Uterus (tissue), 4 donors: ENCODE measurements around the gene FCHSD2. TPM values are rescaled to one million over a fixed set of nuclear protein-coding genes. Genes with fewer than 3 reads are reported as not detected.

Experiments used
- DNase-seq, 2 donors: peaks; one replicate each; pipeline ENCODE4 v3.0.0-alpha.2; 2019 to 2020
- H3K27ac ChIP-seq, 2 donors: fragments of 200-600 bp; sonication (generic); 1 replicate in 1 of 2; 2 replicates in 1 of 2; pipeline ENCODE4 v1.5.1; 2016 to 2018
- H3K27me3 ChIP-seq, 2 donors: fragments of 200-600 bp; sonication (generic); one replicate each; pipeline ENCODE4 v1.5.1; 2018 to 2019; ENCODE audit warnings: control low read depth in 1 of 2
- H3K36me3 ChIP-seq, 2 donors: fragments of 200-600 bp; sonication (generic); one replicate each; pipeline ENCODE4 v1.5.1; 2019; ENCODE audit warnings: control low read depth in 1 of 2
- H3K4me1 ChIP-seq, 2 donors: fragments of 200-600 bp; sonication (generic); one replicate each; pipeline ENCODE4 v1.5.1; 2018 to 2019; ENCODE audit warnings: control low read depth in 1 of 2
- H3K4me3 ChIP-seq, 2 donors: fragments of 200-600 bp; sonication (generic); 1 replicate in 1 of 2; 2 replicates in 1 of 2; pipeline ENCODE4 v1.5.1; 2018 to 2019; ENCODE audit warnings: mild to moderate bottlenecking in 1 of 2
- H3K9me3 ChIP-seq, 2 donors: fragments of 200-600 bp; sonication (generic); one replicate each; pipeline ENCODE4 v1.5.1; 2019; ENCODE audit warnings: control low read depth in 1 of 2
- POLR2A ChIP-seq, 2 donors: fragments of 450-650 bp; IDR thresholded peaks; one replicate each; pipeline ENCODE4 v1.6.1; 2016; ENCODE audit warnings: antibody characterized with exemption in 2 of 2, mild to moderate bottlenecking in 1 of 2, moderate library complexity in 1 of 2
- intact Hi-C: fragments of 100-400 bp; cut with DNase I; formaldehyde crosslinking; loops from one replicate; pipeline ENCODE4 v1.15.1; 2023; ENCODE audit warnings: low total_unique reads
- total RNA-seq, 4 donors: library from RNA; depleted of rRNA in 3 of 4; stranded (reverse); fragments of >200 nt in 3 of 4; gene quantifications; one replicate each; pipeline versions ENCODE4 v1.1.0 to v1.2.4, GENCODE V29; 2014 to 2023
- TF ChIP-seq, protein P1 (sequence below), 4 experiments: fragments of 200-600 bp in 2 of 4; fragments of 450-650 bp in 2 of 4; sonication (generic) in 2 of 4; IDR thresholded peaks; one replicate each; pipeline ENCODE4 v1.5.1; 2016 to 2019; ENCODE audit warnings: antibody characterized with exemption in 4 of 4, mild to moderate bottlenecking in 2 of 4, moderate library complexity in 1 of 4
- donor health status: DM: yes; HTN: yes; CAD: no.

FCHSD2 gene
- total RNA-seq, 4 donors from 2014 or later: 13.6 to 73.9 (median 27.7) TPM

- Histone ChIP-seq H3K9me3 (no peaks in the 10 kb centered on the region), H3K27me3 (no peaks in the 10 kb centered on the region), H3K36me3 (no peaks in the 10 kb centered on the region), H3K4me3 (no peak overlapping the region), H3K4me1 (no peaks in the 10 kb centered on the region), H3K27ac (no peak overlapping the region)
- intact Hi-C loops: no loop called here
- no peak for DNase-seq
- no peak for TF ChIP-seq POLR2A (IDR thresholded peaks at IDR 0.05)
- TF ChIP-seq, protein P1, sequence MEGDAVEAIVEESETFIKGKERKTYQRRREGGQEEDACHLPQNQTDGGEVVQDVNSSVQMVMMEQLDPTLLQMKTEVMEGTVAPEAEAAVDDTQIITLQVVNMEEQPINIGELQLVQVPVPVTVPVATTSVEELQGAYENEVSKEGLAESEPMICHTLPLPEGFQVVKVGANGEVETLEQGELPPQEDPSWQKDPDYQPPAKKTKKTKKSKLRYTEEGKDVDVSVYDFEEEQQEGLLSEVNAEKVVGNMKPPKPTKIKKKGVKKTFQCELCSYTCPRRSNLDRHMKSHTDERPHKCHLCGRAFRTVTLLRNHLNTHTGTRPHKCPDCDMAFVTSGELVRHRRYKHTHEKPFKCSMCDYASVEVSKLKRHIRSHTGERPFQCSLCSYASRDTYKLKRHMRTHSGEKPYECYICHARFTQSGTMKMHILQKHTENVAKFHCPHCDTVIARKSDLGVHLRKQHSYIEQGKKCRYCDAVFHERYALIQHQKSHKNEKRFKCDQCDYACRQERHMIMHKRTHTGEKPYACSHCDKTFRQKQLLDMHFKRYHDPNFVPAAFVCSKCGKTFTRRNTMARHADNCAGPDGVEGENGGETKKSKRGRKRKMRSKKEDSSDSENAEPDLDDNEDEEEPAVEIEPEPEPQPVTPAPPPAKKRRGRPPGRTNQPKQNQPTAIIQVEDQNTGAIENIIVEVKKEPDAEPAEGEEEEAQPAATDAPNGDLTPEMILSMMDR (IDR thresholded peaks at IDR 0.05): no peak
Measured at GRCh38 chr11:73114110-73114834, 27.8 kb downstream of the FCHSD2 start.

GRCh38 chr11:73113426-73113825, 28.7 kb downstream of the FCHSD2 start:
- no peaks in the 10 kb centered on the region for H3K4me1 ChIP-seq
- H3K27ac ChIP-seq: no peak overlapping the region
- intact Hi-C loops: no loop called here
- H3K27me3 ChIP-seq: no peaks in the 10 kb centered on the region
- no peak overlapping the region for H3K4me3 ChIP-seq
- no peaks in the 10 kb centered on the region for H3K36me3 ChIP-seq
- no peaks in the 10 kb centered on the region for H3K9me3 ChIP-seq
- no peak for DNase-seq
- TF ChIP-seq, protein P1 (IDR thresholded peaks at IDR 0.05): no peak
- TF ChIP-seq POLR2A (IDR thresholded peaks at IDR 0.05): no peak

DNA sequence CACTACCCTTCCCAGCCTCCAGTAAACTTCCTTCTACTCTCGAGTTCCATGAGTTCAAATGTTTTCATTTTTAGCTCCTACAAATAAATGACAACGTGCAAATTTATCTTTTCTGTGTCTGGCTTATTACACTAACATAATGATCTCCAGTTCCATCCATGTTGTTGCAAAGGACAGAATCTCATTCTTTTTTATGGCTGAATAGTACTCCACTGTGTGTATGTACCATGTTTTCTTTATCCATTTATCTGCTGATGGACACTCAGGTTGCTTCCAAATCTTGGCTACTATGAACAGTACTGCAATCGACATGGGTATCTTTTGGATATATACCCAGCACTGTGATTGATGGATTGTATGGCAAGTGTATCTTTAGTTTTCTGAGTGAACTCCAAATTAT, 34.5 kb downstream of the FCHSD2 start:
- no peak for DNase-seq
- no peaks in the 10 kb centered on the region for H3K4me1 ChIP-seq
- TF ChIP-seq, protein P1 (IDR thresholded peaks at IDR 0.05): no peak
- TF ChIP-seq POLR2A (IDR thresholded peaks at IDR 0.05): no peak
- intact Hi-C loops: no loop called here
- no peak overlapping the region for H3K4me3 ChIP-seq
- H3K36me3 ChIP-seq: no peaks in the 10 kb centered on the region
- H3K9me3 ChIP-seq: no peaks in the 10 kb centered on the region
- H3K27ac ChIP-seq: no peak overlapping the region
- no peaks in the 10 kb centered on the region for H3K27me3 ChIP-seq

GRCh38 chr11:73106347-73106746, 35.8 kb downstream of the FCHSD2 start:
- TF ChIP-seq, protein P1 (IDR thresholded peaks at IDR 0.05): no peak
- no peak for TF ChIP-seq POLR2A (IDR thresholded peaks at IDR 0.05)
- Histone ChIP-seq H3K36me3 (no peaks in the 10 kb centered on the region), H3K27me3 (no peaks in the 10 kb centered on the region), H3K4me3 (no peak overlapping the region), H3K27ac (no peak overlapping the region), H3K9me3 (no peaks in the 10 kb centered on the region), H3K4me1 (no peaks in the 10 kb centered on the region)
- intact Hi-C loops: no loop called here
- DNase-seq: no peak

DNA sequence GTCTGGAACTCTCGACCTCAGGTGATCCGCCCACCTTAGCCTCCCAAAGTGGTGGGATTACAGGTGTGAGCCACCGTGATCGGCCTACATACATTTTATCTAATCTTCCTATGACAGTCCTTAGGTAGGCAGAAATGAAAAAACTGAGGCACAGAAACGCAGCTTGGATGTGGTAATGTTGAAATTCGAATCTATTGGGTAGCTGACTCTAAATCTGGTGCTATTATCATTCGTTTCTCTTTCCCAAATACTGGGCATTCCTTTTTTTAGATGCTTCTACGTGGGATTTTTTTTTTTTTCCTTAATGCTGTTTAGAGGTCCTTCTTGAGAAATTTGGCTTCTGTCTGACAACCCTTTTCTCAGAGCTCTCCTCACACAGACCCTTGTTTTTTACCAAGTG, 41.5 kb downstream of the FCHSD2 start:
- H3K36me3 ChIP-seq: no peaks in the 10 kb centered on the region
- no peak overlapping the region for H3K27ac ChIP-seq
- DNase-seq: no peak
- H3K9me3 ChIP-seq: no peaks in the 10 kb centered on the region
- H3K4me3 ChIP-seq: no peak overlapping the region
- no peaks in the 10 kb centered on the region for H3K4me1 ChIP-seq
- TF ChIP-seq, protein P1 (IDR thresholded peaks at IDR 0.05): no peak
- TF ChIP-seq POLR2A (IDR thresholded peaks at IDR 0.05): no peak
- H3K27me3 ChIP-seq: no peaks in the 10 kb centered on the region
- intact Hi-C loops: no loop called here
